Measurements from ENCODE around the gene SNAP47. TPM values are rescaled to one million over a fixed set of nuclear protein-coding genes. Genes with fewer than 3 reads are reported as not detected.
A peak's percentile ranks its signal among the peaks of the same experiment; 100 is the strongest.

The SNAP47 gene
- total and polyA plus RNA-seq, 9 of the 15 experiments (the other 6 are each of a cell fraction or from before 2014, with no cell fraction given): 2.5 to 41.3 (median 32.6) TPM

DNA sequence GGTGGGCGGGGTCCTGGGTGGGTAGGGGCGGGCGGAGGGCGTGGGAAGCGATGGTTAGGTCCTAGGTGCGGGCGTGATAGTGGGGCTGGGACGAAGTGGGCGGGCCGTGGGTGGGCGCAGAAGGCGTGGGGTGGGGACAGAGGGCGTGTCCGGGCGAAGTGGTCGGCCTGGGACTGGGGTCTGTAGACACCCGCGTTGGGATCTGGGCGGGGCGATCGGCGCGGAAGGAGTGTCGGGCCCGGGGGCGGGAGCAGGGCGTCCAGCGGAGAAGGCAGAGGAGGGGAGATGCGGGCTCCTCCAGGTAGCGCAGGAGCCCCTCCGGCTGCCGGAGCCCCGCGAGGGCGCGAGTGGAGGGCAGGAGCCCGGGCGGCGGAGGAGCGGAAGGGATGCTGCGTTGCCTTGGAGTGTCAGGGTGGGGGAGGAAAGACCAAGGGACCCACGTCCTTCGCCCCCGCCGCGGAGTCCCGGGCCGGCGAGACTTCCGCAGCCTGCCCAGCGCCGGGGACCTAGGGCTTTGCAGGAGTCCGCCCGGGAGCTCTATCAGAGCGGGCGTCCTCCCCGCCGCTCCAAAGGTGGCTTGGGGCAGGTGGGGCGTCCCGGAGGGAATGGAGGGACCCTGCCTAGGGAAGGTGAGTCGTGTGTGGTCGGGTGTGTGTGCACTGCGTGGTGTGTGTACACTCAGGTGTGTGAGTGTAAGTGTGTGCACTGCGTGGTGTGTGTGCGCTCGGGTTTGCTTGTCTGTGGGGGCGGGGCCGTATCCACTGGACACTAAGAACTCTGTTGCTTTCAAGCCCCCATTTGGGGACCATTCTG lies 53.2 kb downstream of the SNAP47 start (continued):
- TF ChIP-seq ZBTB11 (CRISPR knock-in tag; IDR thresholded peaks at IDR 0.05): no peak

- Histone ChIP-seq H3K9me1 (ENCODE audit: control insufficient read depth, insufficient read depth, low read length) (no peaks in the 10 kb centered on the region), H2AFZ (ENCODE audit: low read depth, low read length) (peak overlapping the region; percentile 77; the same call in 1 of the 2 replicates), H4K20me1 (replicated peaks; ENCODE audit: control insufficient read depth, insufficient read depth, low read length) (peaks cover 4% of the 10 kb centered on the region), H3K4me2 (ENCODE audit: insufficient read depth, low read length) (peak overlapping the region; percentile 76; the same call in 1 of the 2 replicates), H3K9ac (ENCODE audit: insufficient read depth in 1 of 2, low read depth in 2 of 2, low read length in 2 of 2) (peak overlapping the region in 1 of 2 experiments; percentile 80; a peak in 2 of 4 replicates), H3K27ac (ENCODE audit: extremely low read depth, low read depth, low read length) (no peak overlapping the region), H3K4me1 (replicated peaks in 1 of 2; ENCODE audit: control insufficient read depth in 2 of 2, insufficient read depth in 2 of 2, low read length in 2 of 2) (peaks cover 5 to 53% of the 10 kb centered on the region in 2 experiments; a peak in 3 of 5 replicates), H3K27me3 (ENCODE audit: control insufficient read depth in 2 of 2, insufficient read depth in 2 of 2, low read length in 2 of 2) (peaks cover 2 to 13% of the 10 kb centered on the region in 2 experiments; a peak in 3 of 5 replicates), H3K36me3 (ENCODE audit: control insufficient read depth, insufficient read depth, low read length) (no peaks in the 10 kb centered on the region), H3K79me2 (ENCODE audit: control insufficient read depth, insufficient read depth, low read length) (no peaks in the 10 kb centered on the region), H3K9me3 (replicated peaks; ENCODE audit: control insufficient read depth, insufficient read depth, low read depth, low read length) (no peaks in the 10 kb centered on the region), H3K4me3 (no peak overlapping the region)
- 42% methylated on average over 23 of the region's 23 CpGs for WGBS (ENCODE audit: insufficient coverage, low coverage, missing lambda C conversion rate)
- FAIRE-seq: no peak
- intact Hi-C loops (cut with micrococcal nuclease) (no loop called here), in situ Hi-C loops (cut with MboI) (no loop called here)
- ChIA-PET CTCF (ENCODE audit: low intra/inter-chr PET ratio) (no interaction called here), POLR2A (interaction anchor here (0.6 to 0.7 kb wide), 2 partner anchors 45 to 59 kb away, joined by 3 read pairs; no protein-coding TSS in a partner anchor)
- no peak for DNase-seq (ENCODE audit: extremely low read depth in 1 of 4, low spot score in 3 of 4)
- no TSS peak for BruUV-seq (replicated peaks)
- ATAC-seq: no peak
- TF ChIP-seq RFX7 (CRISPR knock-in tag; IDR thresholded peaks at IDR 0.05) (no peak), ZNF124 (CRISPR knock-in tag; IDR thresholded peaks at IDR 0.05) (no peak), NFIC (IDR thresholded peaks at IDR 0.05) (0 out of 2 replicates have a peak, but pooled peaks have one; percentile 37), RAD21 (CRISPR knock-in tag; conservative IDR thresholded peaks at IDR 0.05 in 1 of 2, IDR thresholded peaks at IDR 0.05 in 1 of 2) (no peak), ZNF175 (CRISPR knock-in tag; IDR thresholded peaks at IDR 0.05; ENCODE audit: low read depth) (no peak), SP2 (IDR thresholded peaks at IDR 0.05; ENCODE audit: extremely low read depth, low read depth, low read length, poor library complexity, severe bottlenecking) (no peak), CEBPG (CRISPR knock-in tag; IDR thresholded peaks at IDR 0.05) (0 out of 2 replicates have a peak, but pooled peaks have one; percentile 5), CEBPG (tag; conservative IDR thresholded peaks at IDR 0.05 in 1 of 2, IDR thresholded peaks at IDR 0.05 in 1 of 2) (no peak), ZNF277 (CRISPR knock-in tag; IDR thresholded peaks at IDR 0.05; ENCODE audit: borderline replicate concordance) (no peak)
Observed at GRCh38 chr1:227789084-227790033, 54.1 kb downstream of the SNAP47 start.
